Medulla oblongata (tissue), 1 donor: Measurements from ENCODE around the gene DERL2.
A peak's percentile ranks its signal among the peaks of the same experiment; 100 is the strongest.
"Not testable (repeated sequence)": the region's sequence is repeated elsewhere in the genome, so short reads cannot be mapped to it uniquely, and the experiment has no call there.

Experiments
- DNase-seq: peaks from one replicate; pipeline ENCODE4 v3.0.0-alpha.2; 2015; ENCODE audit errors: extremely low spot score

DERL2 gene

GRCh38 chr17:5437721-5438317, 48.2 kb downstream of the DERL2 start:
- DNase-seq = no peak

- DNase-seq = peak; percentile 60
Measured at GRCh38 chr17:5435781-5436315, 50.1 kb downstream of the DERL2 start.

GRCh38 chr17:5434984-5435383, 51.0 kb downstream of the DERL2 start:
- no peak for DNase-seq

- DNase-seq = no peak
Measured at GRCh38 chr17:5431949-5432556, 53.9 kb downstream of the DERL2 start.

- not testable (repeated sequence) for DNase-seq
Measured at GRCh38 chr17:5431234-5431633, 54.7 kb downstream of the DERL2 start.

GRCh38 chr17:5430413-5430999, 55.5 kb downstream of the DERL2 start:
- no peak for DNase-seq

GRCh38 chr17:5429191-5429887, 56.6 kb downstream of the DERL2 start:
- no peak for DNase-seq

- DNase-seq = no peak
Measured at GRCh38 chr17:5425826-5426225, 60.2 kb downstream of the DERL2 start.

GRCh38 chr17:5424909-5425308, 61.1 kb downstream of the DERL2 start:
- DNase-seq = no peak

GRCh38 chr17:5422505-5422904, 63.5 kb downstream of the DERL2 start:
- DNase-seq = no peak
